ENCODE measurements around the gene SMIM17. TPM values are rescaled to one million over a fixed set of nuclear protein-coding genes. Genes with fewer than 3 reads are reported as not detected.
A peak's percentile ranks its signal among the peaks of the same experiment; 100 is the strongest.

Gene SMIM17
- total and polyA plus RNA-seq, 4 donors, result 0.28 to 0.81 (median 0.32) TPM; not detected in 1

DNA sequence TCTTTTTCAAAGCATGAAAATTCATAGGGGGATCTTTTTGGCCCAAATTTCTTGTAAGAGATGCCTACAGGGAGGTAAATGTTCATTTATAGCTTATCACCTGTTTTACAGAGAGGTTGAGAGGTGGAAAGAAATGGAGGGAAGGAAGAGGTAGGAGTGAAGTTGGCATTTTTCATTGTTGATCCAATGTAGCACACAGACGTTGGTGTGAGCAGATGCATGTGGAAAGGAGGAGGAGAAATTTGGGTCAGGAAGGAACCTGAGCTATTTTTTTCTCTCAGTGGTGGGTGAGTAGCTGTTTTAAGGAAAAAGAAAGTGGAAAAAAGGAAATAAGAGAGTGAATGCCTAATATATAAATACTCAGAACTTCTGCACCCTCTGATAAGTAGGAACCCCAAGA is 9.9 kb upstream of the SMIM17 start:
- peaks cover 0 to 2% of the 10 kb centered on the region in 2 donors for H3K36me3 ChIP-seq (ENCODE audit: control insufficient read depth in 1 of 2, insufficient read depth in 2 of 2, low read length in 1 of 2)
- no peak overlapping the region for H3K27ac ChIP-seq (ENCODE audit: low read depth in 1 of 2, low read length in 2 of 2)
- no peak for DNase-seq
- no peaks in the 10 kb centered on the region for H3K27me3 ChIP-seq (ENCODE audit: control insufficient read depth in 1 of 2, insufficient read depth in 2 of 2, low read length in 1 of 2)
- peaks cover 19% of the 10 kb centered on the region for H3K9me3 ChIP-seq (ENCODE audit: control insufficient read depth, low read length)
- H3K4me3 ChIP-seq (ENCODE audit: low read length in 2 of 2), result no peak overlapping the region
- 17 to 25% methylated on average over 1 of the region's 1 CpG for WGBS, 2 donors
- ATAC-seq (ENCODE audit: low FRiP score), result no peak
- intact Hi-C loops (cut with DNase I), result no loop called here
- no peaks in the 10 kb centered on the region for H3K4me1 ChIP-seq (ENCODE audit: control insufficient read depth in 1 of 2, insufficient read depth in 2 of 2, low read length in 2 of 2)

DNA sequence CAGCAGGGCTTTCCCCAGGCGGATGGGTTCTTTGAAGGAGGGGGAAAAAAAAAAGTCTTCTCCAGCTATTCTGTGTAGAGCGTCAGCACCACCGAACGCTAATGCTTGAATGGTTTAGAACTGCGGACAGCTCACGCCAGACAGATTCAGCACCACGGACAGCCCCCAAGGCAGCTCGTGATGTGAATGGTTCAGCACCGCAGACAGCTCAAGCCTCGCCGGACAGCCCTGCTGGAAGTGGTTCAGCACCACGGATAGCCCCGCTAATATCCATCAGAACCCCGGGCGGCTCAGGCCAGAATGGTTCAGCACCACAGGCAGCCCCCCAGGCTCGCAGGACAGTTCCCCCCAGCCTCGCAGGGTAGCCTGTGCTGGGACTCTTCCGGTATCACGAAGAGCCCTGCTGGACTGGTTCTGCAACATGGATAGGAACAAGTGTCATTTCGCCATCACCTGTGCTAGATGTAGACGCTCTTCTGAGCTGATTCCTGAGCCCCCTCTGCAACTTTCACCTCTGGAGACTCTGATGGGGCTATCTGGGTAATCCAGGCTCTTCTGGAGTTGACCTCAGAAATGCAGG is 4.9 kb upstream of the SMIM17 start:
- WGBS, 2 donors, result 9% methylated on average over 21 of the region's 21 CpGs
- Histone ChIP-seq H3K36me3 (ENCODE audit: control insufficient read depth in 1 of 2, insufficient read depth in 2 of 2, low read length in 1 of 2) (peaks cover 0 to 2% of the 10 kb centered on the region in 2 donors), H3K27me3 (ENCODE audit: control insufficient read depth in 1 of 2, insufficient read depth in 2 of 2, low read length in 1 of 2) (no peaks in the 10 kb centered on the region), H3K9me3 (ENCODE audit: control insufficient read depth, low read length) (peaks cover 10% of the 10 kb centered on the region), H3K27ac (ENCODE audit: low read depth in 1 of 2, low read length in 2 of 2) (no peak overlapping the region), H3K4me1 (ENCODE audit: control insufficient read depth in 1 of 2, insufficient read depth in 2 of 2, low read length in 2 of 2) (no peaks in the 10 kb centered on the region), H3K4me3 (ENCODE audit: low read length in 2 of 2) (no peak overlapping the region)
- DNase-seq (peak; percentile 73 to 84), ATAC-seq (ENCODE audit: low FRiP score) (peak; percentile 66)
- intact Hi-C loops (cut with DNase I), result no loop called here

DNA sequence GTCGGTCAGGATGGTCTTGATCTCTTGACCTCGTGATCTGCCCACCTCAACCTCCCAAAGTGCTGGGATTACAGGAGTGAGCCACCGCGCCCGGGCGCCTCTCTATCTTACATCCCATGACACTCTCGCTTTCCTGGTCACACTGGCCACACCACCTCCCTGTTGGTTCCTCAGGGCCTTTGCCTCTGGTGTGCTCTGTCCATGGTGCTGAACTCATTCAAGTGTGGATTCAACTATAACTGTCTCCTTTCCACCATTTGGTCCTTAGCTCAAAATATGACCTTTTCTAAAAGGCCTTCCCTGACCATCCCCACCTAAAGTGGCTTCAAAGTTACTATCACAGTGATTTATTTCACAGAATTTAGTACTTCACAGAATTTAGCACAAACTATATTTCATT is 3.7 kb upstream of the SMIM17 start:
- Histone ChIP-seq H3K4me3 (ENCODE audit: low read length in 2 of 2) (no peak overlapping the region), H3K36me3 (ENCODE audit: control insufficient read depth in 1 of 2, insufficient read depth in 2 of 2, low read length in 1 of 2) (no peaks in the 10 kb centered on the region), H3K9me3 (ENCODE audit: control insufficient read depth, low read length) (peaks cover 8% of the 10 kb centered on the region), H3K27me3 (ENCODE audit: control insufficient read depth in 1 of 2, insufficient read depth in 2 of 2, low read length in 1 of 2) (no peaks in the 10 kb centered on the region), H3K4me1 (ENCODE audit: control insufficient read depth in 1 of 2, insufficient read depth in 2 of 2, low read length in 2 of 2) (no peaks in the 10 kb centered on the region), H3K27ac (ENCODE audit: low read depth in 1 of 2, low read length in 2 of 2) (no peak overlapping the region)
- 29 to 33% methylated on average over 7 of the region's 7 CpGs for WGBS, 2 donors
- DNase-seq, result peak in 1 of 2 donors; percentile 28
- ATAC-seq (ENCODE audit: low FRiP score), result no peak
- intact Hi-C loops (cut with DNase I), result no loop called here

- Histone ChIP-seq H3K4me3 (ENCODE audit: low read length in 2 of 2) (no peak overlapping the region), H3K9me3 (ENCODE audit: control insufficient read depth, low read length) (peaks cover 7% of the 10 kb centered on the region)
Measured at GRCh38 chr19:56643460-56643955, 549 bp downstream of the SMIM17 start.

DNA sequence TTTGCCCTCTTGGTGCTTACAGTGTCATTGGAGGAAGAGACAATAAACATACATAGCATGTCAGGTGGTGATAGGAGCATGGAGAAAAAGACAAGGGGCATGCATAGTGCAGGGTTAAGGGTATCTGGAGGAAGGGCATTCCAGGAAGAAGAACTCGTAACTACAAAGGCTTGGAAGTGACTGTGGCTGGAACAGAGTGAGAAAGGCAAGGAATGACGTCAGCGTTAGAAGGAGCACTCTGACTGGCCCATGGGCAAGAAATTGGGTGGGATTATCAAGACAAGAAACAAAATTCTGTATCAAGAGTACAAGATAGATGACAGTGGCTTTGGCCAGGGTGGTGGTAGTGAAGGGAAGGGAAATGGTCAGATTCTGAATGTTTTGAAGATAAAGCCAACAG is 11.2 kb downstream of the SMIM17 start:
- H3K27me3 ChIP-seq (ENCODE audit: control insufficient read depth in 1 of 2, insufficient read depth in 2 of 2, low read length in 1 of 2), result no peaks in the 10 kb centered on the region
- H3K4me3 ChIP-seq (ENCODE audit: low read length in 2 of 2), result no peak overlapping the region
- intact Hi-C loops (cut with DNase I), result no loop called here
- H3K36me3 ChIP-seq (ENCODE audit: control insufficient read depth in 1 of 2, insufficient read depth in 2 of 2, low read length in 1 of 2), result no peaks in the 10 kb centered on the region
- peaks cover 2% of the 10 kb centered on the region for H3K9me3 ChIP-seq (ENCODE audit: control insufficient read depth, low read length)
- DNase-seq (no peak), ATAC-seq (ENCODE audit: low FRiP score) (no peak)
- H3K4me1 ChIP-seq (ENCODE audit: control insufficient read depth in 1 of 2, insufficient read depth in 2 of 2, low read length in 2 of 2), result no peaks in the 10 kb centered on the region
- WGBS, 2 donors, result 67 to 72% methylated on average over 3 of the region's 3 CpGs
- no peak overlapping the region for H3K27ac ChIP-seq (ENCODE audit: low read depth in 1 of 2, low read length in 2 of 2)

More at GRCh38 chr19:56643460-56643955, 549 bp downstream of the SMIM17 start:
- Histone ChIP-seq H3K36me3 (ENCODE audit: control insufficient read depth in 1 of 2, insufficient read depth in 2 of 2, low read length in 1 of 2) (no peaks in the 10 kb centered on the region), H3K4me1 (ENCODE audit: control insufficient read depth in 1 of 2, insufficient read depth in 2 of 2, low read length in 2 of 2) (no peaks in the 10 kb centered on the region), H3K27me3 (ENCODE audit: control insufficient read depth in 1 of 2, insufficient read depth in 2 of 2, low read length in 1 of 2) (no peaks in the 10 kb centered on the region), H3K27ac (ENCODE audit: low read depth in 1 of 2, low read length in 2 of 2) (no peak overlapping the region)
- no peak for ATAC-seq (ENCODE audit: low FRiP score)
- 9 to 12% methylated on average over 25 of the region's 25 CpGs for WGBS, 2 donors
- intact Hi-C loops (cut with DNase I), result no loop called here
- no peak for DNase-seq

DNA sequence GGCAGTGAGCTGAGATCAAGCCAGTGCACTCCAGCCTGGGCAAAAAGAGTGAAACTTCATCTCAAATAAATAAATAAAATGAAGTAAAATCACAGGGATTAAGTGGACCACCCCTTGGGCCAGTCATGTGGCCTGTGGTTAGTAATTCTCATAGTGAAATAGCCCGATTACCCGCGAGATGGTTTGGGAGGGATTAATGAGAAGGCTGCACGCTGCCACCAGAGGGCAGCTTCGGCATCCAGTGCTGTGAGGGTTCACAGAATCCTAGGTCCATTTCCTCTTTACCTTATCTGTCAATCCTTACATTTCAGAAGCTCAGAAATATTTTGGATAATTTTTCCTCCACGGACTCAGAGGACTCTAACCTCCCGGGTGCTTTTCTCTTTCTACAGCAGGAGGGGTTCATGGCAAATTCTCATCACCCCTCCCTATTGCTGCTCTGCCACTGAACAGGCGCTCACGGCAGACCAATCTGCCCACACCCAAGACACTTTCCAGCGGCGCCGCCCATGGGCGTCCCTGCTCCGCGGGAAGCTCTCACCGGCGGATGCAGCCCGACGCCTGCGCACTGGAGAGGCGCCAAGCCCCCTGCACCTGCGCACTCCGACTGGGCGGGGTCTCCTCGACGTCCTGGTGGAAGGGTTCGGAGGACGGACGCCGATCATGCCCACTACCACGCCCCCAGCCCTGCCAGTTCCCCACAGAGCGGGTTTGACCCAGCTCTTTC is 17.6 kb downstream of the SMIM17 start:
- H3K4me3 ChIP-seq (ENCODE audit: low read length in 2 of 2), result no peak overlapping the region
- intact Hi-C loops (cut with DNase I), result no loop called here
- H3K9me3 ChIP-seq (ENCODE audit: control insufficient read depth, low read length), result peaks cover 2% of the 10 kb centered on the region
- no peaks in the 10 kb centered on the region for H3K4me1 ChIP-seq (ENCODE audit: control insufficient read depth in 1 of 2, insufficient read depth in 2 of 2, low read length in 2 of 2)
- WGBS, 2 donors, result 14 to 16% methylated on average over 32 of the region's 32 CpGs
- DNase-seq (no peak), ATAC-seq (ENCODE audit: low FRiP score) (peak; percentile 20)
- H3K27me3 ChIP-seq (ENCODE audit: control insufficient read depth in 1 of 2, insufficient read depth in 2 of 2, low read length in 1 of 2), result no peaks in the 10 kb centered on the region
- no peak overlapping the region for H3K27ac ChIP-seq (ENCODE audit: low read depth in 1 of 2, low read length in 2 of 2)
- no peaks in the 10 kb centered on the region for H3K36me3 ChIP-seq (ENCODE audit: control insufficient read depth in 1 of 2, insufficient read depth in 2 of 2, low read length in 1 of 2)

GRCh38 chr19:56661248-56661647 is 18.3 kb downstream of the SMIM17 start:
- Histone ChIP-seq H3K27ac (ENCODE audit: low read depth in 1 of 2, low read length in 2 of 2) (no peak overlapping the region), H3K27me3 (ENCODE audit: control insufficient read depth in 1 of 2, insufficient read depth in 2 of 2, low read length in 1 of 2) (no peaks in the 10 kb centered on the region), H3K4me3 (ENCODE audit: low read length in 2 of 2) (no peak overlapping the region), H3K9me3 (ENCODE audit: control insufficient read depth, low read length) (peaks cover 2% of the 10 kb centered on the region), H3K36me3 (ENCODE audit: control insufficient read depth in 1 of 2, insufficient read depth in 2 of 2, low read length in 1 of 2) (no peaks in the 10 kb centered on the region), H3K4me1 (ENCODE audit: control insufficient read depth in 1 of 2, insufficient read depth in 2 of 2, low read length in 2 of 2) (no peaks in the 10 kb centered on the region)
- ATAC-seq (ENCODE audit: low FRiP score), result no peak
- intact Hi-C loops (cut with DNase I), result no loop called here
- WGBS, 2 donors, result 85 to 94% methylated on average over 3 of the region's 3 CpGs
- no peak for DNase-seq

DNA sequence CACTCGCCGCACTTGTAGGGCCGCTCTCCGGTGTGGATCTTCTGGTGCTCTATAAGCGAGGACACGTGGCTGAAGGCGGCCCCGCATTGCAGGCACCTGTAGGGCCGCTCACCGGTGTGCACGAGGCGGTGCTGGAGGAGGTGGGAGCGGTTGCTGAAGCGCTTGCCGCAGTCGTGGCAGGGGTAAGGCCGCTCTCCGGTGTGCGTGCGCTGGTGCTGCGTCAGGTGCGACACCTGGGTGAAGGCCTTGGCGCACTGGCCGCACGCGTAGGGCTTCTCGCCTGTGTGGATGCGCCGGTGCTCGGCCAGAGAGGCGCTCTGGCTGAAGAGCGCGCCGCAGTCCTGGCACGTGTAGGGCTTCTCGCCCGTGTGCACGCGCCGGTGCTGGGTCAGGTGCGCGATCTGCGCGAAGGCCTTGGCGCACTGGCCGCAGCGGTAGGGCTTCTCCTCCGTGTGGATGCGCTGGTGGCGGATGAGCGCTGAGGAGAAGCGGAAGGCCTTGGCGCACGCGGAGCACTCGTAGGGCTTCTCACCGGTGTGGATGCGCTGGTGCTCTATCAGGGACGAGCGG is 21.1 kb downstream of the SMIM17 start:
- intact Hi-C loops (cut with DNase I), result no loop called here
- ATAC-seq (ENCODE audit: low FRiP score), result peak; percentile 9
- no peak for DNase-seq
- H3K4me1 ChIP-seq (ENCODE audit: control insufficient read depth in 1 of 2, insufficient read depth in 2 of 2, low read length in 2 of 2), result no peaks in the 10 kb centered on the region
- peaks cover 2% of the 10 kb centered on the region for H3K9me3 ChIP-seq (ENCODE audit: control insufficient read depth, low read length)
- WGBS, 2 donors, result 74 to 77% methylated on average over 60 of the region's 60 CpGs
- no peak overlapping the region for H3K27ac ChIP-seq (ENCODE audit: low read depth in 1 of 2, low read length in 2 of 2)
- no peak overlapping the region for H3K4me3 ChIP-seq (ENCODE audit: low read length in 2 of 2)
- no peaks in the 10 kb centered on the region for H3K36me3 ChIP-seq (ENCODE audit: control insufficient read depth in 1 of 2, insufficient read depth in 2 of 2, low read length in 1 of 2)
- H3K27me3 ChIP-seq (ENCODE audit: control insufficient read depth in 1 of 2, insufficient read depth in 2 of 2, low read length in 1 of 2), result no peaks in the 10 kb centered on the region

GRCh38 chr19:56664511-56664910 is 21.6 kb downstream of the SMIM17 start:
- no peak for DNase-seq
- H3K27me3 ChIP-seq (ENCODE audit: control insufficient read depth in 1 of 2, insufficient read depth in 2 of 2, low read length in 1 of 2), result no peaks in the 10 kb centered on the region
- H3K36me3 ChIP-seq (ENCODE audit: control insufficient read depth in 1 of 2, insufficient read depth in 2 of 2, low read length in 1 of 2), result no peaks in the 10 kb centered on the region
- WGBS, 2 donors, result 75 to 79% methylated on average over 43 of the region's 43 CpGs
- H3K9me3 ChIP-seq (ENCODE audit: control insufficient read depth, low read length), result peaks cover 2% of the 10 kb centered on the region
- intact Hi-C loops (cut with DNase I), result no loop called here
- ATAC-seq (ENCODE audit: low FRiP score), result peak; percentile 23
- no peak overlapping the region for H3K27ac ChIP-seq (ENCODE audit: low read depth in 1 of 2, low read length in 2 of 2)
- H3K4me1 ChIP-seq (ENCODE audit: control insufficient read depth in 1 of 2, insufficient read depth in 2 of 2, low read length in 2 of 2), result no peaks in the 10 kb centered on the region
- no peak overlapping the region for H3K4me3 ChIP-seq (ENCODE audit: low read length in 2 of 2)

Data from aorta (tissue), 5 donors.